PC-9 (cell line): Measurements from ENCODE around the gene ARSJ.

ENCODE experiments used
- CTCF ChIP-seq: fragments of 200-600 bp; sonication (generic); conservative IDR thresholded peaks from 2 replicates; pipeline ENCODE4 v1.6.1; 2017; ENCODE audit warnings: mixed run types, antibody characterized with exemption, mild to moderate bottlenecking, moderate library complexity
- EZH2 ChIP-seq: fragments of 200-600 bp; sonication (generic); IDR thresholded peaks from 2 replicates; pipeline ENCODE4 v1.8.0; 2017; ENCODE audit warnings: antibody characterized with exemption, low read depth

- no peak for TF ChIP-seq CTCF
- TF ChIP-seq EZH2 = no peak
Observed at GRCh38 chr4:113888006-113888405, 91.4 kb downstream of the ARSJ start.
